Panc1 (cell line): Measurements from ENCODE around the gene TENT4B. TPM values are rescaled to one million over a fixed set of nuclear protein-coding genes. Genes with fewer than 3 reads are reported as not detected.

Source experiments
- ATAC-seq: fragments of 200-7000 bp; cut with Tn5 transposase; 2 replicates; pipeline ENCODE4 v1.9.1; 2020; ENCODE audit warnings: mild to moderate bottlenecking, moderate library complexity
- BruUV-seq: library from RNA; stranded (reverse); fragments of 400-500 nt; replicated peaks from 2 replicates; lab custom pipeline; 2021; lab: Mats Ljungman, UMichigan
- CTCF ChIA-PET: fragments of 300-600 bp; sonication (Branson Sonifier 250); formaldehyde crosslinking; loops from one replicate; lab custom pipeline; 2022; ENCODE audit warnings: antibody characterized with exemption; lab: Charles Lee
- POLR2A ChIA-PET: fragments of 300-600 bp; sonication (Branson Sonifier 250); formaldehyde crosslinking; loops from one replicate; lab custom pipeline; 2022; ENCODE audit warnings: antibody characterized with exemption; lab: Charles Lee
- DNase-seq: peaks from one replicate; pipeline ENCODE4 v3.0.0-alpha.2; 2010; ENCODE audit warnings: low read depth, low spot score
- H3K27ac ChIP-seq: 2 replicates; pipeline ENCODE4 v1.5.1; 2011; ENCODE audit warnings: mild to moderate bottlenecking, low read length, inconsistent platforms
- H3K27me3 ChIP-seq: fragments of 200-500 bp; sonication (Bioruptor generic); 2 replicates; pipeline ENCODE4 v1.6.0; 2014; ENCODE audit warnings: low read length, inconsistent platforms; ENCODE audit not compliant: control insufficient read depth, insufficient read depth
- H3K36me3 ChIP-seq: fragments of 200-500 bp; sonication (Bioruptor generic); 2 replicates; pipeline ENCODE4 v1.5.1; 2014; ENCODE audit warnings: inconsistent platforms, mild to moderate bottlenecking, low read length, moderate library complexity; ENCODE audit not compliant: control insufficient read depth, insufficient read depth
- H3K4me1 ChIP-seq: 2 replicates; pipeline ENCODE4 v1.5.1; 2011; ENCODE audit warnings: inconsistent platforms, mild to moderate bottlenecking, low read length, moderate library complexity; ENCODE audit not compliant: control insufficient read depth, insufficient read depth
- H3K4me3 ChIP-seq, 2 experiments: 2 replicates each; pipeline ENCODE4 v1.5.1; 2011 to 2012; ENCODE audit warnings: low read depth in 2 of 2, low read length in 2 of 2, mild to moderate bottlenecking in 2 of 2, inconsistent platforms in 1 of 2, moderate library complexity in 1 of 2
- H3K9me3 ChIP-seq: fragments of 200-500 bp; sonication (Bioruptor generic); 2 replicates; pipeline ENCODE4 v1.5.1; 2014; ENCODE audit warnings: low read depth, mild to moderate bottlenecking, inconsistent platforms, low read length, moderate library complexity; ENCODE audit not compliant: control insufficient read depth, insufficient read depth
- CTCF ChIP-seq: fragments of 450-650 bp; IDR thresholded peaks from 2 replicates; pipeline ENCODE4 v1.5.1; 2017; ENCODE audit warnings: mild to moderate bottlenecking
- POLR2AphosphoS5 ChIP-seq: IDR thresholded peaks from 2 replicates; pipeline ENCODE4 v1.6.1; 2012; ENCODE audit warnings: mild to moderate bottlenecking, low read depth, low read length, moderate library complexity
- REST ChIP-seq, 2 experiments: IDR thresholded peaks; 2 replicates each; pipeline ENCODE4 v1.6.1; 2011 to 2012; ENCODE audit warnings: low read depth in 2 of 2, control low read depth in 1 of 2, low read length in 1 of 2, mild to moderate bottlenecking in 1 of 2, moderate library complexity in 1 of 2; ENCODE audit not compliant: insufficient read depth in 1 of 2
- SIN3A ChIP-seq: IDR thresholded peaks from 2 replicates; pipeline ENCODE4 v1.6.1; 2012; ENCODE audit warnings: low read depth, mild to moderate bottlenecking, low read length, moderate library complexity, borderline replicate concordance; ENCODE audit not compliant: insufficient read depth
- TCF7L2 ChIP-seq: IDR thresholded peaks from 2 replicates; pipeline ENCODE4 v1.6.1; 2011; ENCODE audit warnings: mild to moderate bottlenecking, low read depth, low read length, inconsistent platforms
- in situ Hi-C: cut with HindIII; loops from 2 replicates; pipeline ENCODE4 v1.10.0; 2016; ENCODE audit warnings: low sequenced_read_pairs, low pct_unique_long_range_greater_than_20kb
- intact Hi-C: fragments of 100-400 bp; cut with micrococcal nuclease; formaldehyde crosslinking; loops from one replicate; pipeline ENCODE4 v1.10.0; 2022; ENCODE audit not compliant: unreplicated experiment
- total RNA-seq: library from RNA; stranded (reverse); gene quantifications from one replicate; pipeline ENCODE4 v1.2.1, GENCODE V29; 2021; ENCODE audit not compliant: unreplicated experiment

The TENT4B gene
- total RNA-seq, 1 experiment from 2014 or later = 9.7 TPM

GRCh38 chr16:50267151-50267631 lies 114.1 kb downstream of the TENT4B start:
- Histone ChIP-seq H3K27ac (no peak overlapping the region), H3K4me1 (peaks cover 6% of the 10 kb centered on the region), H3K9me3 (no peaks in the 10 kb centered on the region), H3K36me3 (no peaks in the 10 kb centered on the region), H3K27me3 (no peaks in the 10 kb centered on the region), H3K4me3 (no peak overlapping the region; a peak in 1 of 4 replicates)
- POLR2A ChIA-PET = interaction anchor here (0.6 kb wide), 1 partner anchor 12 kb away, joined by 8 read pairs; no protein-coding TSS in a partner anchor
- DNase-seq (no peak), ATAC-seq (no peak)
- CTCF ChIA-PET = no interaction called here
- BruUV-seq = no TSS peak
- no peak for TF ChIP-seq CTCF
- TF ChIP-seq REST (IDR thresholded peaks at IDR 0.05; ENCODE audit: insufficient read depth in 1 of 2, low read depth in 2 of 2, low read length in 1 of 2) = no peak
- TF ChIP-seq POLR2AphosphoS5 = no peak
- no peak for TF ChIP-seq TCF7L2
- TF ChIP-seq SIN3A = no peak
- intact Hi-C loops = no loop called here
- in situ Hi-C loops = no loop called here

- Histone ChIP-seq H3K27me3 (no peaks in the 10 kb centered on the region), H3K4me3 (no peak overlapping the region), H3K27ac (no peak overlapping the region), H3K36me3 (no peaks in the 10 kb centered on the region), H3K9me3 (no peaks in the 10 kb centered on the region), H3K4me1 (peaks cover 6% of the 10 kb centered on the region)
- intact Hi-C loops = no loop called here
- BruUV-seq = no TSS peak
- no peak for DNase-seq
- ChIA-PET POLR2A (interaction anchor here (0.6 kb wide), 2 partner anchors 9 to 13 kb away, joined by 3 to 8 read pairs; no protein-coding TSS in a partner anchor), CTCF (no interaction called here)
- TF ChIP-seq POLR2AphosphoS5 = no peak
- in situ Hi-C loops = no loop called here
- no peak for ATAC-seq
These were observed 114.5 kb downstream of the TENT4B start for GRCh38 chr16:50267651-50268050.

GRCh38 chr16:50268352-50268751 lies 115.2 kb downstream of the TENT4B start:
- Histone ChIP-seq H3K27me3 (no peaks in the 10 kb centered on the region), H3K9me3 (no peaks in the 10 kb centered on the region), H3K36me3 (no peaks in the 10 kb centered on the region), H3K4me3 (no peak overlapping the region), H3K27ac (no peak overlapping the region), H3K4me1 (peaks cover 6% of the 10 kb centered on the region)
- TF ChIP-seq CTCF (no peak), TCF7L2 (no peak), POLR2AphosphoS5 (no peak), SIN3A (no peak), REST (IDR thresholded peaks at IDR 0.05; ENCODE audit: insufficient read depth in 1 of 2, low read depth in 2 of 2, low read length in 1 of 2) (no peak)
- in situ Hi-C loops = no loop called here
- no TSS peak for BruUV-seq
- DNase-seq = no peak
- intact Hi-C loops = no loop called here
- ATAC-seq = no peak
- ChIA-PET CTCF (no interaction called here), POLR2A (interaction anchor here (0.6 kb wide), 2 partner anchors 9 kb away, joined by 3 to 5 read pairs; no protein-coding TSS in a partner anchor)
